ENCODE measurements around the gene ITGA4.

DNA sequence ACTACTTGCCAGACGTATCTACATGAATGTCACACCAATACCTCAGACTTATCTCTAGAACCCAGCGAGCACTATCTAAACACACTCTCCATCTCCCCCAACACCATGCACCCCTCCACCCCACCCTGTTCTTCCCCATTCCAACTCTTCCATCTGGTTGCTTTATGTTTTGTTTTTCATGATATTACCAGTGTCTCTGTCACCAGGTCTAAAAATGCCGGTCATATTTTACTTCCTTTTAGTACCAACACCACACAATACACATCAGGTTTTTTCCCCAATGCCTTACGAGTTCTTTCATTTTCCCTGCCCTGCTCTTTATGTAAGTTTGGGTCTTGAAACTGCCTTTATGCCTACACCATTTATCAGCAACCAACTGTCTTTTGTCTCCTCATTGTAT, 10.2 kb upstream of the ITGA4 start:
- TF ChIP-seq, protein P1, sequence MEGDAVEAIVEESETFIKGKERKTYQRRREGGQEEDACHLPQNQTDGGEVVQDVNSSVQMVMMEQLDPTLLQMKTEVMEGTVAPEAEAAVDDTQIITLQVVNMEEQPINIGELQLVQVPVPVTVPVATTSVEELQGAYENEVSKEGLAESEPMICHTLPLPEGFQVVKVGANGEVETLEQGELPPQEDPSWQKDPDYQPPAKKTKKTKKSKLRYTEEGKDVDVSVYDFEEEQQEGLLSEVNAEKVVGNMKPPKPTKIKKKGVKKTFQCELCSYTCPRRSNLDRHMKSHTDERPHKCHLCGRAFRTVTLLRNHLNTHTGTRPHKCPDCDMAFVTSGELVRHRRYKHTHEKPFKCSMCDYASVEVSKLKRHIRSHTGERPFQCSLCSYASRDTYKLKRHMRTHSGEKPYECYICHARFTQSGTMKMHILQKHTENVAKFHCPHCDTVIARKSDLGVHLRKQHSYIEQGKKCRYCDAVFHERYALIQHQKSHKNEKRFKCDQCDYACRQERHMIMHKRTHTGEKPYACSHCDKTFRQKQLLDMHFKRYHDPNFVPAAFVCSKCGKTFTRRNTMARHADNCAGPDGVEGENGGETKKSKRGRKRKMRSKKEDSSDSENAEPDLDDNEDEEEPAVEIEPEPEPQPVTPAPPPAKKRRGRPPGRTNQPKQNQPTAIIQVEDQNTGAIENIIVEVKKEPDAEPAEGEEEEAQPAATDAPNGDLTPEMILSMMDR (IDR thresholded peaks at IDR 0.05): no peak
- no peak for TF ChIP-seq POLR2A (IDR thresholded peaks at IDR 0.05)
